Hindlimb muscle (tissue), 1 donor: Measurements from ENCODE around the gene TEPSIN. TPM values are rescaled to one million over a fixed set of nuclear protein-coding genes. Genes with fewer than 3 reads are reported as not detected.

Experiments
- DNase-seq: peaks from one replicate; pipeline ENCODE4 v3.0.0-alpha.2; 2013
- polyA plus RNA-seq: library from polyadenylated mRNA; unstranded; fragments of 120-200 nt; gene quantifications from one replicate; pipeline ENCODE4 v1.2.1, GENCODE V29; 2013; ENCODE audit not compliant: insufficient read length

The TEPSIN gene
- polyA plus RNA-seq, 1 donor = 17.8 TPM

- DNase-seq = no peak
These were observed 10.6 kb upstream of the TEPSIN start for GRCh38 chr17:81249223-81250040.

- no peak for DNase-seq
These were observed 9.8 kb upstream of the TEPSIN start for GRCh38 chr17:81248649-81249048.

GRCh38 chr17:81247339-81247990 is 8.6 kb upstream of the TEPSIN start:
- no peak for DNase-seq

- no peak for DNase-seq
These were observed 8.0 kb upstream of the TEPSIN start for GRCh38 chr17:81246679-81247338.

- DNase-seq = no peak
These were observed 7.5 kb upstream of the TEPSIN start for GRCh38 chr17:81246343-81246670.

GRCh38 chr17:81245665-81246342 is 6.9 kb upstream of the TEPSIN start:
- DNase-seq = no peak

- no peak for DNase-seq
These were observed 6.3 kb upstream of the TEPSIN start for GRCh38 chr17:81245024-81245664.

GRCh38 chr17:81244358-81245023 is 5.6 kb upstream of the TEPSIN start:
- no peak for DNase-seq

- no peak for DNase-seq
These were observed 4.4 kb upstream of the TEPSIN start for GRCh38 chr17:81243333-81243664.

GRCh38 chr17:81242421-81243332 is 3.8 kb upstream of the TEPSIN start:
- DNase-seq = no peak

GRCh38 chr17:81241648-81242420 is 3.0 kb upstream of the TEPSIN start:
- peak; percentile 53 for DNase-seq

- DNase-seq = no peak
These were observed 2.3 kb upstream of the TEPSIN start for GRCh38 chr17:81241203-81241602.

GRCh38 chr17:81240761-81241160 is 1.9 kb upstream of the TEPSIN start:
- DNase-seq = no peak

- DNase-seq = no peak
These were observed 1.1 kb upstream of the TEPSIN start for GRCh38 chr17:81239714-81240555.

GRCh38 chr17:81238490-81238814 is 403 bp downstream of the TEPSIN start:
- DNase-seq = no peak

GRCh38 chr17:81237591-81238489 is 1.0 kb downstream of the TEPSIN start:
- DNase-seq = no peak

- no peak for DNase-seq
These were observed 2.1 kb downstream of the TEPSIN start for GRCh38 chr17:81236784-81237183.
